PC-3 (cell line): ENCODE results near the gene RNF41. TPM values are rescaled to one million over a fixed set of nuclear protein-coding genes. Genes with fewer than 3 reads are reported as not detected.

Source experiments
- ATAC-seq: fragments of 200-7000 bp; cut with Tn5 transposase; 2 replicates; pipeline ENCODE4 v1.9.1; 2020; ENCODE audit warnings: mild to moderate bottlenecking, moderate library complexity
- BruUV-seq: library from RNA; stranded (reverse); fragments of 400-500 nt; replicated peaks from 2 replicates; lab custom pipeline; 2021; lab: Mats Ljungman, UMichigan
- CTCF ChIA-PET: fragments of 300-600 bp; sonication (Branson Sonifier 250); formaldehyde crosslinking; loops from one replicate; lab custom pipeline; 2022; ENCODE audit warnings: antibody characterized with exemption; lab: Charles Lee
- POLR2A ChIA-PET: fragments of 300-600 bp; sonication (Branson Sonifier 250); formaldehyde crosslinking; loops from one replicate; lab custom pipeline; 2022; ENCODE audit warnings: antibody characterized with exemption; ENCODE audit not compliant: unreplicated experiment; lab: Charles Lee
- DNase-seq: peaks from one replicate; pipeline ENCODE4 v3.0.0-alpha.2; 2015
- H2AFZ ChIP-seq: fragments of 300-600 bp; sonication (generic); 2 replicates; pipeline ENCODE4 v1.6.0; 2016; ENCODE audit warnings: antibody characterized with exemption, low read length
- H3F3A ChIP-seq: fragments of 300-600 bp; sonication (generic); one replicate; pipeline ENCODE4 v1.6.0; 2017; ENCODE audit warnings: antibody characterized with exemption, low read length, control low read depth, mild to moderate bottlenecking; ENCODE audit not compliant: unreplicated experiment
- H3K27ac ChIP-seq: fragments of 300-600 bp; sonication (generic); 2 replicates; pipeline ENCODE4 v1.5.1; 2016; ENCODE audit warnings: mild to moderate bottlenecking, low read length
- H3K27me3 ChIP-seq: fragments of 300-600 bp; sonication (generic); 2 replicates; pipeline ENCODE4 v1.6.1; 2016; ENCODE audit warnings: low read length, mixed read lengths
- H3K36me3 ChIP-seq: fragments of 300-600 bp; sonication (generic); 2 replicates; pipeline ENCODE4 v1.6.1; 2016; ENCODE audit warnings: low read depth, mixed run types, low read length, mixed read lengths
- H3K4me1 ChIP-seq: fragments of 300-600 bp; sonication (generic); 2 replicates; pipeline ENCODE4 v1.5.1; 2016; ENCODE audit warnings: low read length; ENCODE audit not compliant: insufficient read depth
- H3K4me2 ChIP-seq: fragments of 300-600 bp; sonication (generic); 2 replicates; pipeline ENCODE4 v1.6.0; 2016; ENCODE audit warnings: low read length
- H3K4me3 ChIP-seq: fragments of 300-600 bp; sonication (generic); 2 replicates; pipeline ENCODE4 v1.5.1; 2016; ENCODE audit warnings: mild to moderate bottlenecking, low read length, mixed read lengths
- H3K79me2 ChIP-seq: fragments of 300-600 bp; sonication (generic); 2 replicates; pipeline ENCODE4 v1.6.1; 2017; ENCODE audit warnings: low read length, mixed read lengths
- H3K9ac ChIP-seq: fragments of 300-600 bp; sonication (generic); 2 replicates; pipeline ENCODE4 v1.6.0; 2016; ENCODE audit warnings: mild to moderate bottlenecking, low read length
- H3K9me2 ChIP-seq: fragments of 300-600 bp; sonication (generic); replicated peaks from 2 replicates; pipeline ENCODE4 v1.6.1; 2016; ENCODE audit warnings: mixed run types, low read length, mixed read lengths
- H3K9me3 ChIP-seq: fragments of 300-600 bp; sonication (generic); 2 replicates; pipeline ENCODE4 v1.6.1; 2016; ENCODE audit warnings: low read length, mixed read lengths
- H4K20me1 ChIP-seq: fragments of 300-600 bp; sonication (generic); 2 replicates; pipeline ENCODE4 v1.6.1; 2016; ENCODE audit warnings: low read length, mixed read lengths
- EZH2 ChIP-seq: fragments of 300-600 bp; sonication (generic); IDR thresholded peaks from one replicate; pipeline ENCODE4 v1.6.1; 2017; ENCODE audit warnings: antibody characterized with exemption, mild to moderate bottlenecking, low read length; ENCODE audit not compliant: unreplicated experiment
- EZH2phosphoT487 ChIP-seq: fragments of 300-600 bp; sonication (generic); IDR thresholded peaks from 2 replicates; pipeline ENCODE4 v1.6.1; 2018; ENCODE audit warnings: mild to moderate bottlenecking, antibody characterized with exemption, low read length, borderline replicate concordance
- intact Hi-C: fragments of 100-400 bp; cut with micrococcal nuclease; formaldehyde crosslinking; loops from 2 replicates; pipeline ENCODE4 v1.9.0; 2023
- total RNA-seq: library from RNA; depleted of rRNA; stranded (reverse); fragments of >200 nt; gene quantifications from 2 replicates; pipeline ENCODE4 v1.2.3, GENCODE V29; 2014
- TF ChIP-seq, protein P1 (sequence below): fragments of 300-600 bp; sonication (generic); conservative IDR thresholded peaks from 2 replicates; pipeline ENCODE4 v1.5.1; 2017; ENCODE audit warnings: antibody characterized with exemption, low read depth, mild to moderate bottlenecking, low read length

Gene RNF41
- total RNA-seq, 1 experiment from 2014 or later = 52.1 TPM

DNA sequence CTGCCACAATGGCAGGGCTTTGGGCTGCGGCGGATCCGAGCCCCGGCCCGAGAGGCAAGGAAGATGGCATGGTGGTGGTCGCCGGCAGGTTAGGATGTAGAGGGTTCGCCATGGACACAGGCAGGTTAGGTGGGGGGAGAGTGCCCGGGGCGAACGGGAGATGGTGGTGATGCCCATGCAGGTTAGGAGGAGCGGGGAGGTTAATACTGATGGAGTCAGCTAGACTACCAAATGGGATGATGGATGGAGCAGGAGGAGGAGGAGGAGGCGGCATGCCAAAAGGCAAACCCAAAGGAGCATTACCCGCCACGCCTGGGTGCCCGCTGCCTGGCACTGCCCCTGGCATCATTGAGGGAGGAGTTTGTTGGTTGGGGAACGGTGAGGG is 57.4 kb downstream of the RNF41 start:
- intact Hi-C loops = no loop called here
- peaks cover 26% of the 10 kb centered on the region for H4K20me1 ChIP-seq
- no peak overlapping the region for H3K9ac ChIP-seq
- peaks cover 26% of the 10 kb centered on the region for H3K79me2 ChIP-seq
- H2AFZ ChIP-seq = no peak overlapping the region
- no peak overlapping the region for H3K4me3 ChIP-seq
- DNase-seq = no peak
- no peaks in the 10 kb centered on the region for H3K9me3 ChIP-seq
- peaks cover 50% of the 10 kb centered on the region for H3K36me3 ChIP-seq
- peaks cover 13% of the 10 kb centered on the region for H3F3A ChIP-seq
- H3K4me1 ChIP-seq = peaks cover 17% of the 10 kb centered on the region
- H3K9me2 ChIP-seq = no peaks in the 10 kb centered on the region
- ChIA-PET POLR2A (no interaction called here), CTCF (no interaction called here)
- no peaks in the 10 kb centered on the region for H3K27me3 ChIP-seq
- H3K27ac ChIP-seq = no peak overlapping the region
- no TSS peak for BruUV-seq
- no peak for TF ChIP-seq EZH2phosphoT487
- no peak for ATAC-seq
- H3K4me2 ChIP-seq = no peak overlapping the region

DNA sequence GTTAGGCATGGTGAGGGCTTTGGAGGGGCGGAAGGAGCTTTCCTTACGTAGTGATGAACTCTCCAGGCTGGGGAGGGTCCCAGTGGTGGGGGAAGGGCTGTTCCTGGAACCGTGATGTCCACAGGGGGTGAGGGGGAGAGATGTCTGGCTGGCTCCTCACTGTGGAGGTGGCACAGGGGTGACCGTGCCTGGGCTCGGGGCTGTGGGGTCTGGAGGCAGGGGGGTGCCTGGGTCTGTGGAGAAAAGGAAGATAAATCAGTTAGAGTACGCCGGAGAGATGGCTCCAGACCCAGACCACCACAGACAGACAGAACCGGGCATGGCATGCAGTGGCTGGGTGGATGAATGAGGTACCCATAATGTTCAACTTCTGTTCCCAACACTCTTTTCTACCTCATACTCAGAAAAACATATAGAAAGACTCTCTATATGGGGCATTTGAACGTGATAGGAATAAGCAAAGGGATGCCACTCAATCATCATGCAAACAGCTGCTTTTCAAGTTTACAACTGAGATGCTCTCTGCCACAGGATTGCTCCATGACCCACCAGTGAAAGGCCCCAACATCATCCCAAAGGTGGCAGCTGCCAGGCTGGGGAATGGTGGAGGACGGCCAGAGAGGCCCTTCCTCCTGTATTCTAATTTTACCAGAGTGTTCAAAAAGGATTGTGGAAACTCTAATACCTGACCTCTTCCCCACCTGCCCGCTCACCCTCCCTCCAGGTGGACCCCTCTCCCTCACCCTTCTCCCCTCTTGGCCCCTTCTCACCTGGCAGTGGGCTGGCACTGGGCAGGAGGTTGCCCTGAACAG is 58.0 kb downstream of the RNF41 start:
- Histone ChIP-seq H2AFZ (no peak overlapping the region), H3K9me3 (no peaks in the 10 kb centered on the region), H3K4me2 (no peak overlapping the region), H3K4me3 (no peak overlapping the region), H4K20me1 (peaks cover 32% of the 10 kb centered on the region), H3K27ac (no peak overlapping the region), H3K4me1 (peaks cover 20% of the 10 kb centered on the region), H3K36me3 (peaks cover 51% of the 10 kb centered on the region), H3K9me2 (no peaks in the 10 kb centered on the region), H3K9ac (no peak overlapping the region), H3F3A (peaks cover 13% of the 10 kb centered on the region), H3K79me2 (peaks cover 32% of the 10 kb centered on the region), H3K27me3 (no peaks in the 10 kb centered on the region)
- ChIA-PET POLR2A (interaction anchor here (0.7 kb wide), 1 partner anchor 20 kb away, joined by 4 read pairs; no protein-coding TSS in a partner anchor), CTCF (interaction anchor here (0.5 kb wide), 1 partner anchor 36 kb away, joined by 4 read pairs; the partner anchor contains the start of gene ESYT1)
- DNase-seq (no peak), ATAC-seq (no peak)
- TF ChIP-seq EZH2 (no peak), EZH2phosphoT487 (no peak)
- TF ChIP-seq, protein P1, sequence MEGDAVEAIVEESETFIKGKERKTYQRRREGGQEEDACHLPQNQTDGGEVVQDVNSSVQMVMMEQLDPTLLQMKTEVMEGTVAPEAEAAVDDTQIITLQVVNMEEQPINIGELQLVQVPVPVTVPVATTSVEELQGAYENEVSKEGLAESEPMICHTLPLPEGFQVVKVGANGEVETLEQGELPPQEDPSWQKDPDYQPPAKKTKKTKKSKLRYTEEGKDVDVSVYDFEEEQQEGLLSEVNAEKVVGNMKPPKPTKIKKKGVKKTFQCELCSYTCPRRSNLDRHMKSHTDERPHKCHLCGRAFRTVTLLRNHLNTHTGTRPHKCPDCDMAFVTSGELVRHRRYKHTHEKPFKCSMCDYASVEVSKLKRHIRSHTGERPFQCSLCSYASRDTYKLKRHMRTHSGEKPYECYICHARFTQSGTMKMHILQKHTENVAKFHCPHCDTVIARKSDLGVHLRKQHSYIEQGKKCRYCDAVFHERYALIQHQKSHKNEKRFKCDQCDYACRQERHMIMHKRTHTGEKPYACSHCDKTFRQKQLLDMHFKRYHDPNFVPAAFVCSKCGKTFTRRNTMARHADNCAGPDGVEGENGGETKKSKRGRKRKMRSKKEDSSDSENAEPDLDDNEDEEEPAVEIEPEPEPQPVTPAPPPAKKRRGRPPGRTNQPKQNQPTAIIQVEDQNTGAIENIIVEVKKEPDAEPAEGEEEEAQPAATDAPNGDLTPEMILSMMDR = no peak
- intact Hi-C loops = no loop called here
- no TSS peak for BruUV-seq

DNA sequence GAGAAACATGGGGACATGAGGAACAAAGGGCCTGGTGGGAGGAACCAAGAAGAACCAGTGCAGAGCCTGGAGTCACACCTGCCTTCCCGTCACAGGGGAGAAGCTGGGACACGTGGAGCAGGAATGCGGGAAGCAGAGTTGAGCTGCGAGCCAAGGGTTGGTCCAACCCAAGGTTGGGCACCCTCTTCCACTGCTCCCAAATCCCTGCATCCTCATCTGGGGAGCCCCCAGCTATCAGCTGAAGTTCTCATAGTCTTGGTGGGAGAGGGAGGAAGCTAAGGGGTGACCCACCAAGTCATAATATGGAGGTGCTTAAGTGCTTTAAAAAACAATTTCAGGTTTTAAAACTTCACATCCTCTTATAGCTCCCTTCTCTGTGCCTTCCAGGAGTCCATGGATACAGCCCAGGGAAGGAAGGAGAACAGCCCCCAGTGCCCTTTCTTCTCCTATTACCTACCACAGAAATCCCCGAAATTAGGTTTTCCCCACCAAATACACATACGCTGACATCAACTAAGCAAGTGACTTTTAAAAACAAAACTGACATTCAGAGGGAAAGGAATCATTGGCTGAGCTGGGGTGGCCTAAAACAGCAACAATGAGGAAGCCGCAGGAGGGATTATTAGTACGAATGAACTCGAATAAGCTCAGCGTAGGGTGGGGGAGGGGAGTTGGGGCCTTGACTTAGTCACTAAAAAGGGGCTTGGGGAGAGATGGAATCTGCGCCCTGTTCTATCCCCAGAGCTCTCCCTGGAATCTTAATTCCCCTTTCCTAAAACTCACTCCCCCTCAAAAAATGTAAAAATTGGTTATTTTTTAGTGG is 59.0 kb downstream of the RNF41 start:
- H3K27ac ChIP-seq = no peak overlapping the region
- TF ChIP-seq EZH2phosphoT487 = no peak
- TF ChIP-seq EZH2 = no peak
- TF ChIP-seq, protein P1 = no peak
- peaks cover 51% of the 10 kb centered on the region for H3K36me3 ChIP-seq
- no peaks in the 10 kb centered on the region for H3K9me2 ChIP-seq
- no peak for ATAC-seq
- H3K9ac ChIP-seq = no peak overlapping the region
- no peak overlapping the region for H3K4me2 ChIP-seq
- POLR2A ChIA-PET = interaction anchor here (0.7 kb wide), 2 partner anchors 18 to 25 kb away, joined by 4 to 6 read pairs; no protein-coding TSS in a partner anchor
- H3K27me3 ChIP-seq = no peaks in the 10 kb centered on the region
- DNase-seq = no peak
- CTCF ChIA-PET = interaction anchor here (0.5 to 0.6 kb wide), 2 partner anchors 35 to 232 kb away, joined by 3 to 4 read pairs; partner anchors contain the start of gene ESYT1
- H3K79me2 ChIP-seq = peaks cover 38% of the 10 kb centered on the region
- H3K9me3 ChIP-seq = no peaks in the 10 kb centered on the region
- BruUV-seq = TSS peak; percentile 15
- H3K4me1 ChIP-seq = peaks cover 20% of the 10 kb centered on the region
- no peak overlapping the region for H3K4me3 ChIP-seq
- H2AFZ ChIP-seq = no peak overlapping the region
- H4K20me1 ChIP-seq = peaks cover 34% of the 10 kb centered on the region
- H3F3A ChIP-seq = peaks cover 13% of the 10 kb centered on the region
- intact Hi-C loops = no loop called here
